Kidney glomerular epithelial cell (primary cell): ENCODE data around the gene ZNF280C.

Experiments
- DNase-seq: peaks from one replicate; lab custom pipeline; 2025; lab: John Stamatoyannopoulos, UW

The ZNF280C gene

DNA sequence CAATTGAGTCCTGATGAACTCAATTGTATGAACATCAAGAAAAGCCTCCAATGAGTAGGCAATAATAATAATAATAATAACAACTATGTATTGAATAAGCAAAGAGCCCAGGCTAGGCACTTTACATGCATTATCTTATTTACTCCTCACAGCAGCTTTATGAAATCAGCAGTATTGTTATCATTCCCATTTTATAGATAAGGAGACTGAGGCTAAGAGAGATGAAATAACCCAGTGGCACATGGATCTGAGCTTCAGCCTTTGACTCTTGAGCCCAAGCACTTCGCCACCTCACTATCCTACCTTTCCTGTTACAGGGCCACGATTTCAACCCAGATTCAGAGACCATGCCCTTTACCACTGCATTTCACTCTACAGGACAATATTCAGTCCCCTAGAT lies 93.8 kb downstream of the ZNF280C start:
- no peak for DNase-seq

GRCh38 chrX:130174045-130174704 lies 94.5 kb downstream of the ZNF280C start:
- DNase-seq = no peak

GRCh38 chrX:130173190-130173895 lies 95.4 kb downstream of the ZNF280C start:
- no peak for DNase-seq

DNA sequence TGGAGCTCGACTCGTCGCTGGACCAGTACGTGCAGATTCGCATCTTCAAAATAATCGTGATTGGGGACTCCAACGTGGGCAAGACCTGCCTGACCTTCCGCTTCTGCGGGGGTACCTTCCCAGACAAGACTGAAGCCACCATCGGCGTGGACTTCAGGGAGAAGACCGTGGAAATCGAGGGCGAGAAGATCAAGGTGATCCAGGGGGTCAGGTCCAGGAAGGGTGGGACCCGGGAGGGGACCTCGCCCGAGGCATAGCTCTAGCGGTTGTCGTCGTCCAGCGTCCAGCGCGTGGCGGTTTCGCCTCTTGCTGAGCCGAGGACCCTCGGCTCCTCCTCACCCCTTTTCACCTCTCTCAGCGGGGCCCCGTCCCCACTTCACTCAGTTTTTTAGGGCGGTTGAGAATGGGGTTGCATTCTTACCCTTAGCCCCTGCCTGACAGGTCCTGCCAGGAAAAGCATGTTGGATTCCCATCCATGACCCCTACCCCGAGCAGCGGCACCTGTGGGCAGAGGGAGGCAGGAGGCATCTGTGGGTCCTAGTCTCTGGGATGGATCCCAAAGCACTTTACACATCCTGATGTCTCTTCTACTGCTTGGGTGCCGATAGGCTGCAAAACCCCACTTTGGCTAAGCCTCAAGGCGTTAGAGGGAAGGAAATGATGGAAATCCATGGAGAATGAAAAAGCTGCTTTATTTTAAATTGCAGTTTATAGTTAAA lies 96.4 kb downstream of the ZNF280C start:
- DNase-seq = no peak

GRCh38 chrX:130171446-130172126 lies 97.1 kb downstream of the ZNF280C start, which contains the start of gene RAB33A:
Gene RAB33A (plus strand): TSS chrX:130171962. CDS start chrX:130172063, 101 bp downstream.
- no peak for DNase-seq

DNA sequence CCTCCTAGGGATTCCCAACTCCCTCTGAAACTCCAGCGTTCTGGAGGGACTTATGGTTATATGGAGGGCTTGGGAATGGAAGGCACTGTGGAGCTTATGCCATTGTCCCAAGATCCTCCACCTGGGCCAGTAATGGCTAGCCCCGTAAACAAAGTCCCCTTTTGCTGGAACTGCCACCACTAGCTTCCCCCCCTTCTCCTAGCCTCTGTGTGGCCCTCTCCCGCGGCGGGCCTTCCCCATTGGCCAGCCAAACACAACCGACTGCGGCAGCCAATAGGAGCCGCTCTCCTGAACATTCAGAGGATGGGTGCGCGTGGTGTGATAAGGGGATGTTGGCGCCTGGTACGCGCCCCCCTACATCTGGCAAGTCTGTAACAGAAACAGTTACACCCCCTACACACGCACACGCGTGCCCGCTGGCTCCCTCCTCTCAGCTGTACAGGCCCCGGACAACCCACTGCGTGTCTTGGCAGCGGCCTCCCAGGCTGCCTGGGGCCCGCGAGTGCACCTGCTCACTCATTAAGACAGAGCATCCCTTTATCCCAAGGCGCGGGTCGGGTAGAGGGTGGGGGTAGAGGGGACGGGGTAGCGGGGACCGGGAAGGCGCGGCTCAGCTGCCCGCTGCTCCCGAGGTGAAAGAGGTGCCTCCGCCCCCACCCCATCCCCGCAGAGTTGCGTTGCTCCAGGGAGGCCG lies 97.8 kb downstream of the ZNF280C start:
- DNase-seq = no peak

DNA sequence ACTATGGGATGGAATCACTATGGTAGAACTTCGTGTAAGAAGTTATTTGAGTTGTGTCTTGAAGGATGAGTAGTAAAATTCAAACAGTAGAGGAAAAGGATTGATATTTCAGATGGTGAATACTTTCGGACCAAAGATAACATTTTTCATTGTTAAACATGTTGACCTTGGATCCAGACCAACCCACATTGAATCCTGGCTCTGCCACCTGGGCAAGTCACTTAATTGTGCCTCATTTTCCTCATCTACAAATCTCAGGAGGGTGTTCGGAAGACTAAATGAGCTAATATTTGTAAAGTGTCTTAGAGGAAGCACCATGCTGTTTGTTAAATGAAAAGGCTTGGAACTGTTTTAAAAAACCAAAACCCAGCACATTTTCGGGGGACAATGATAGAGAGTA lies 101.7 kb downstream of the ZNF280C start:
- no peak for DNase-seq

DNA sequence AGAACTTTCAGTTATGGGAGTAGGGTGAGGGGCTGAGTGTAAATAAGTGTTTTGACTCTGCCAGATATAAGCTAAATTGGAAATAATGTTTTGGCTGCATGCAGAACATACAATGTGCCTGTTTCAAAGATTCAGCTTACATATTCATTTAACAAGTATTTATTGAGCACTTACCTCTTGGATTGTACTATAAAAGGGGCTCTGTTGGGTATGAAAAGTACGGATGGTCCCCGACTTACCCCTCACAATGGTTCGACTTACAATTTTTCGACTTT lies 102.3 kb downstream of the ZNF280C start:
- DNase-seq = no peak

GRCh38 chrX:130165703-130166502 lies 102.8 kb downstream of the ZNF280C start, which contains the start of gene AIFM1:
Gene AIFM1 (minus strand): TSS chrX:130165841. CDS start chrX:130165656, 185 bp downstream.
- DNase-seq = peak; percentile 86

- no peak for DNase-seq
Observed at GRCh38 chrX:130165181-130165702, 103.5 kb downstream of the ZNF280C start.

- no peak for DNase-seq
Observed at GRCh38 chrX:130163398-130163797, 105.3 kb downstream of the ZNF280C start.

- peak; percentile 31 for DNase-seq
Observed at GRCh38 chrX:130162094-130162735, 106.5 kb downstream of the ZNF280C start.

DNA sequence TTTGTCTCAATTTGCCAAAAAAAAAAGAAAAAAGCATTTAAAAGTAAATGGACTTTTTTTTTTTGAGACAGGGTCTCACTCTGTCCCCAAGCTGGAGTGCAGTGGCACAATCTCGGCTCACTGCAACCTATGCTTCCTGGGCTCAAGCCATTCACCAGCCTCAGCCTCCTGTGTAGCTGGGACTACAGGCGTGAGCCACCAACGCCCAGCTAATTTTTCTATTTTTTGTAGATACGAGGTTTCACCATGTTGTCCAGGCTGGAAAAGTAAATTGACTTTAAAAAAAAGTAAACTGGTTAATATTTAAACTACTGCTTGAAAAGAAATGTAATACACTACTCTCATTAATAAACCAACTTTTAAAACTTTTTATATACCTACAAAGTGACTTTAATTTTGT lies 108.9 kb downstream of the ZNF280C start:
- DNase-seq = no peak

DNA sequence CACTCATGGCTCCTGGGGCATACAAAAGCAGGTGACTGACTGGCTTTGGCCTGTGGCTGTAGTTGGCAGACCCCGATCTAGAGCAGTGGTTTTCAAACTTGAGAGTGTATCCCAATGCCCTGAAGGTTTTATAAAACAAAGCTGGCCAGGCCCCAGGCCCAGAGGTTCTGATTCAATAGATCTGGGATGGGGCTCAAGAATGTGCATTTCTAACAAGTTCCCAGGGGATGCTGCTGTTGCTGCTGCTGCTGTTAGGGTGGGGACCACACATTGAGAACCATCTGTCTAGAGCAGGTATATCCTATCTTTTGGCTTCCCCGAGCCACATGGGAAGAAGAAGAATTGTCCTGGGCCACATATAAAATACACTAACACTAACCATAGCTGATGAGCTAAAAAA lies 110.4 kb downstream of the ZNF280C start:
- no peak for DNase-seq

DNA sequence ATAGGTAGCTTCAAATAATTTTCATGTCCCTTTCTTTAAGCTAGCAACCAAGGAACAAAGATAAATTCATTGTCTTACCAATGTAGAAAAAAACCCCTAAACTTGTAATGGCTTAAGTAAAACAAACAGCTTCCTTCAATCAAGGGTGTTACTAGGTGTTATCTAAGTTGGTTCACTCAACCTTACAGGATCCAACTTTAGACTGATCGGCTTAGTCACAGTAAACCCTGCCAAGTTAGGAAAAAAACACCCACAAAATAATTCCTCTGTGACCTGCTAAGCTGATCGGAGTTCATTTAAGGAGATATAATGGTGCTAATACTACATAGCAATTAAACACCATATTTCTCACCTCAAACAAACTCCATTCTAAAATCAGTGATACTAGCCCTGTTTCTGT lies 113.1 kb downstream of the ZNF280C start:
- DNase-seq = no peak
